Retinal pigment epithelial cell (primary cell): Measurements from ENCODE around the gene UBE2D2.
"Not testable (repeated sequence)": the region's sequence is repeated elsewhere in the genome, so short reads cannot be mapped to it uniquely, and the experiment has no call there.

Experiments used
- DNase-seq: peaks from one replicate; pipeline ENCODE4 v3.0.0-alpha.2; 2010; ENCODE audit warnings: low read depth
- H3K4me3 ChIP-seq: 2 replicates; pipeline ENCODE4 v1.5.1; 2011; ENCODE audit warnings: mild to moderate bottlenecking, low read length, control low read depth, moderate library complexity
- TF ChIP-seq, protein P1 (sequence below): conservative IDR thresholded peaks from 2 replicates; pipeline ENCODE4 v1.5.1; 2011; ENCODE audit warnings: low read depth, low read length, control low read depth, inconsistent platforms

UBE2D2 gene

DNA sequence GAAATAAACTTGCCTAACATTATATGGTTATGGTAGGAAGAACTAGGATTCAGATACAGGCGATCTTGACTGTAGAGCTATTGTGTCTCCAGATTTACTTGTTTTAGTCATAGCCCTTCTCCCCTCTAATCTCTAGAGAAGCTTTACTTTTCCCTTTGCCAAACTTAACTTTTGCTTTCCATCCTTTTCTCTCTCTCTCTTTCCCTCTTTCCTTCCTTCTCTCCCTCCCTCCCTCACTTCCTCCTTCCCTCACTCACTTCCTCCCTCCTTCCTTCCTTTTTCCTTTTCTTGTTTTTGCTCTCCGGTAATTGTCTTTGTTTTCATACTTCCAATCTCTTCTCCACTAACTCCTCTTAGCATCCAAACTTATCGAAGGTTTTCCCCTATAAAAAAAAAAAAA, 10.4 kb downstream of the UBE2D2 start:
- H3K4me3 ChIP-seq, result no peak overlapping the region
- TF ChIP-seq, protein P1, sequence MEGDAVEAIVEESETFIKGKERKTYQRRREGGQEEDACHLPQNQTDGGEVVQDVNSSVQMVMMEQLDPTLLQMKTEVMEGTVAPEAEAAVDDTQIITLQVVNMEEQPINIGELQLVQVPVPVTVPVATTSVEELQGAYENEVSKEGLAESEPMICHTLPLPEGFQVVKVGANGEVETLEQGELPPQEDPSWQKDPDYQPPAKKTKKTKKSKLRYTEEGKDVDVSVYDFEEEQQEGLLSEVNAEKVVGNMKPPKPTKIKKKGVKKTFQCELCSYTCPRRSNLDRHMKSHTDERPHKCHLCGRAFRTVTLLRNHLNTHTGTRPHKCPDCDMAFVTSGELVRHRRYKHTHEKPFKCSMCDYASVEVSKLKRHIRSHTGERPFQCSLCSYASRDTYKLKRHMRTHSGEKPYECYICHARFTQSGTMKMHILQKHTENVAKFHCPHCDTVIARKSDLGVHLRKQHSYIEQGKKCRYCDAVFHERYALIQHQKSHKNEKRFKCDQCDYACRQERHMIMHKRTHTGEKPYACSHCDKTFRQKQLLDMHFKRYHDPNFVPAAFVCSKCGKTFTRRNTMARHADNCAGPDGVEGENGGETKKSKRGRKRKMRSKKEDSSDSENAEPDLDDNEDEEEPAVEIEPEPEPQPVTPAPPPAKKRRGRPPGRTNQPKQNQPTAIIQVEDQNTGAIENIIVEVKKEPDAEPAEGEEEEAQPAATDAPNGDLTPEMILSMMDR, result no peak
- no peak for DNase-seq

DNA sequence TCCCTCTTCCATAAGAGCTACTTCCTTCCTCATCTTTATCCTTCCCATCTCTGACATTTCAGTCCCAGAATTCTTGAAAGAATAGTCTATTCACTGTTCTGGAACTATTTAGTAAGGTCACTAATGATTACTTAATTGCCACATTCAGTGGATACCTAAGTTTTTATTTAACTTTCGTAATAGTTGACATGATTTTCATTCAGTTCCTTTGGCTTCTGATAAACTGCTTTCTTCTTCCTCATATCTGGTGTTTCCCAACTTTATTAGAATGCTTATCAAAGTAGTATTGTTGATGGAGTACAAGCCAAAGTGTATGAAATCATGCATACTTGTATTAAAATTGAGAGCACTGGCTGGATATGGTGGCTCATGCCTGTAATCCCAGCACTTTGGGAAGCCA, 10.8 kb downstream of the UBE2D2 start:
- H3K4me3 ChIP-seq, result no peak overlapping the region
- TF ChIP-seq, protein P1, result no peak
- no peak for DNase-seq

DNA sequence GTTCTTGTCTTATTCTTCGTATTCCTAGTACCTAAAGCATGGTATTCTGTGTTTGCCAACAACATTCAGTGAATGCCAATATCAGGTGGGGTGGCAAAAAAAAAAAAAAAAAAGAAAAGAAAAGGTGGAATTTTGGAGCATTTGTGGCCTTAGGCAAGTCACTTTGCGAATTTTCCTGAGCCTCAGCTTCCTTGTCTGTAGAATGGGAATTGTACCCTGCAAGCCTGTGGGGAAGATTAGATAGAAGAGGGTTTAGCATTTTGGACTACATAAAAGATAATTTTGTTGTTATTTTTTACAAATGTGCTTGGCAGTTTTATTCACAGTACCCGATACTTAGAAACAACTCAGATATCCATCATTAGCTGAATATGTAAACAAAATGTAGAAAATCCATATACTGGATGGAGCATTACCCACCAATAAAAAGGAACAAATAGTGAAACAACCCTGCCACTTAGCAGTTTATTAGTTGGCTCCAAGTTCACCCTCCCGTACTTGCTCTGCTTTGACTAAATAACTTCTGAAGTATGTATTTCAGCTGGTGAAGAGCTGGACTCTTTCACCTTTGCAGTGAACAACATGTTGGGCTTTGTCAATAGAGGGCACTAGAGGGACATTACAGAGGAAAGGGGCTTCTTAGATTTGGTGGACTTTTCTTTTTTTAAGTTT, 13.6 kb downstream of the UBE2D2 start:
- TF ChIP-seq, protein P1, result peak; percentile 85
- H3K4me3 ChIP-seq, result no peak overlapping the region
- DNase-seq, result no peak

DNA sequence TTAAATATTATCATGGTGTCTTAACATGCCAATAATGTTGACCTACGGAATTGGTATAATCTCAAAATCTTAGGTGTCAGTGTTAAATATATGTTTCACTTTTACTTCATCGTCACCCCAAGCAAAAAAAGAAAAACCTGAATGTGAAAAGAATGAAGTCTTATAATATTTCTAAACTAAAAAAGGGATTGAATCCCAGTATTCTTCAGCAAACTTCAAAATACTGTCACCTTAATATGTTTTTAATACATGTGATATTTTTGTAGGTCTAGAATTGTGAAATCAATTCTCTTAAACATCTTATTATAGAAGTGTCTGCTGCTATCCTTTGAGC, 14.1 kb downstream of the UBE2D2 start:
- no peak for DNase-seq
- H3K4me3 ChIP-seq, result no peak overlapping the region
- TF ChIP-seq, protein P1, result no peak

DNA sequence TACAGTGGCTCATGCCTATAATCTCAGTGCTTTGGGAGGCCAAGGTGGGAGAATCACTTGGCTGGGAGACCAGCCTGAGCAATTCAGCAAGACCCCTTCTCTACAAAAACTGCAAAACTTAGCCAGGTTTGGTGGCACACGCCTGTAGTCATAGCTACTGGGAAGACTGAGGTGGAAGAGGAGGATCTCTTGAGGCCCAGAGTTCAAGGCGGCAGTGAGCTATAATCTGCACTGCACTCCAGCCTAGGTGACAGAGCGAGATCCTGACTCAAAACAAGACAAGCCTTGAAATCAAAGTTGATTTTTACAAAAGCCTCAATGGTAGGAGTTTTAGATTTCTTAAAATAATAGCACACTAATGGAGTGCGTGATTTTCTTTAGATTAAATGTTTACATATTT, 14.6 kb downstream of the UBE2D2 start:
- H3K4me3 ChIP-seq, result no peak overlapping the region
- TF ChIP-seq, protein P1, result no peak
- DNase-seq, result no peak

DNA sequence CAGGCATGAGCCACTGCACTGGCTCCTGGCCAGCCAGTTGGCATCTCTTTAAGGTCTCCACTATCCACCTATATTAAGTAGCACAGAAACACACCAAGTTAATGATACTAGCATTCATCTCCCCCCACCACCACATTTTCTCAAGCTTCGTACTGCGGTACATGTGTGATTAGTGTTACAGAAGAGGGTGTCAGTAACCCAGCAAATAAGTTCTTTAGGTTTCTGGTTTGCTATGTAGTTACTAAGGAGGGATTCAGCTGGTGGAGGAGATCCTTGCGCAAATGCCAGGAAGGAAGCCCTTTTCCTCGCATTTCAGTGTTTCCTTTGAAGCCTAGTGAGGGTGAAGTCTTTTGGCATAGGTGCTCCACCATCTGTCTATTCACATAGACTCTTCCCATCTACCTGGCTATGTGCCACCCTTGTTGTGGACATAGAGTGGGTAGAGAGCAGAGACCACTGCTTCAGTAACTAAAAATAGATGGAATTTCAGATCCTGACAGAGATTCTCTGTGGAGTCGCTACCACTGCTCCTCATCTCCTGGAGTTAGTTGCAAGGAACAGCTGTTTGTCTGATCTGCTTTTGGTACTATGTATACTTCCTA, 16.7 kb downstream of the UBE2D2 start:
- DNase-seq, result no peak
- TF ChIP-seq, protein P1, result no peak
- H3K4me3 ChIP-seq, result no peak overlapping the region

DNA sequence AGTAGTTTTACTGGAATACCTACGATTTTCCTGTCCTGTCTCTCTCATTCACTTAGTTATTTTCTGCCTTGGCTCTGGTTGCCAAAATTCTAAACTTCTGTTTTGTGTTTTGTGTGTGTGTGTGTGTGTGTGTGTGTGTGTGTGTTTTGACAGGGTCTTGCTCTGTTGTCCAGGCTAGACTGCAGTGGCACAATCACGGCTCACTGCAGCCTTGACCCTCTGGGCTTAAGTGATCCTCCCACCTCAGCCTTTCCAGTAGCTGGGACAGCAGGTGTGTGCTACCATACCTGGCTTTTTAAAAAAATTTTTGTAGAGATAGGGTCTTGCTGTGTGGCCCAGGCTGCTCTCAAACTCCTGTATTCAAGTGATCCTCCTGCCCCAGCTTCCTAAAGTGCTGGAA, 17.2 kb downstream of the UBE2D2 start:
- no peak for DNase-seq
- H3K4me3 ChIP-seq, result no peak overlapping the region
- TF ChIP-seq, protein P1, result no peak

DNA sequence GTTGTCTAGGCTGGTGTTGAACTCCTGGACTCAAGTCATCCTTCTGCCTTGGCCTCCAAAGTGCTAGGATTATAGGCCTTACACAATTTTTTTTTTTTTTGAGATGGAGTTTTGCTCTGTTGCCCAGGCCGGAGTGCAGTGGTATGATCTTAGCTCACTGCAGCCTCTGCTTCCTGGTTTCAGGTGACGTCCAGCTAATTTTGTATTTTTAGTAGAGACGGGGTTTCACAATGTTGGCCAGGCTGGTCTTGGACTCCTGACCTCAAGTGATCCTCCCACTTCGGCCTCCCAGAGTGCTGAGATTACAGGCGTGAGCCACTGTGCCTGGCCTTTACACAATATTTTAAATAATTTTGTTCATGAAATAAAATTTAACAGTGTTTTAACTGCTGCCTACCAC, 21.0 kb downstream of the UBE2D2 start:
- not testable (repeated sequence) for DNase-seq, H3K4me3 ChIP-seq
